H1 (cell line): ENCODE data around the gene CHAD. TPM values are rescaled to one million over a fixed set of nuclear protein-coding genes. Genes with fewer than 3 reads are reported as not detected.

Experiments
- polyA plus RNA-seq, 7 experiments: library from polyadenylated mRNA; depleted of rRNA in 3 of 7; stranded (reverse) in 5 of 7; unstranded in 2 of 7; fragments of >200 nt in 5 of 7; fragments of 200-250 nt in 2 of 7; gene quantifications; 1 replicate in 5 of 7; 2 replicates in 1 of 7; 4 replicates in 1 of 7; pipeline versions ENCODE4 v1.2.1 to v1.2.3, GENCODE V29; 2011 to 2013; ENCODE audit warnings: missing spikeins in 2 of 7, mixed read lengths in 2 of 7
- total RNA-seq: library from RNA; stranded (reverse); fragmentation: NEBNext Ultra II Directional; extraction: Animal tissue kit (Norgen Biotek cat#: 25700); gene quantifications from 2 replicates; pipeline ENCODE4 v1.2.1, GENCODE V29; 2021
- TF ChIP-seq, protein P1 (sequence below): IDR thresholded peaks from 2 replicates; pipeline ENCODE4 v1.6.1; 2012; ENCODE audit warnings: inconsistent platforms

The CHAD gene
- total and polyA plus RNA-seq, 2 of the 8 experiments (the other 6 are each of a cell fraction or from before 2014, with no cell fraction given): 0.03 TPM; not detected in 1

- TF ChIP-seq, protein P1, sequence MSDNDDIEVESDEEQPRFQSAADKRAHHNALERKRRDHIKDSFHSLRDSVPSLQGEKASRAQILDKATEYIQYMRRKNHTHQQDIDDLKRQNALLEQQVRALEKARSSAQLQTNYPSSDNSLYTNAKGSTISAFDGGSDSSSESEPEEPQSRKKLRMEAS: no peak
Measured at GRCh38 chr17:50432125-50432762, 36.4 kb downstream of the CHAD start (continued).
